ENCODE results near the gene CACNA2D2. TPM values are rescaled to one million over a fixed set of nuclear protein-coding genes. Genes with fewer than 3 reads are reported as not detected.

CACNA2D2 gene
- polyA plus RNA-seq, 1 of the 3 experiments (the other 2 are of a cell fraction) = 1.1 TPM

- POLR2A ChIA-PET = interaction anchor here (1.3 to 1.7 kb wide), 2 partner anchors 19 to 199 kb away, joined by 5 to 6 read pairs; partner anchors contain the start of genes CYB561D2, HEMK1 and NPRL2
- Histone ChIP-seq H4K20me1 (ENCODE audit: insufficient read depth) (no peaks in the 10 kb centered on the region), H3K36me3 (replicated peaks in 1 of 2; ENCODE audit: control insufficient read depth in 1 of 2, insufficient read depth in 2 of 2, low read length in 1 of 2) (no peaks in the 10 kb centered on the region), H3K4me3 (ENCODE audit: low read depth in 2 of 2, low read length in 1 of 2) (no peak overlapping the region; a peak in 1 of 4 replicates), H3K4me1 (ENCODE audit: control insufficient read depth in 1 of 2, insufficient read depth in 2 of 2, low read depth in 1 of 2, low read length in 1 of 2) (peaks cover 0 to 45% of the 10 kb centered on the region in 2 experiments; a peak in 1 of 4 replicates), H3K9ac (no peak overlapping the region), H3K27ac (ENCODE audit: low read depth in 2 of 2, low read length in 1 of 2) (peak overlapping the region in 1 of 2 experiments; percentile 63; a peak in 2 of 4 replicates), H3F3A (replicated peaks; ENCODE audit: insufficient read depth) (no peaks in the 10 kb centered on the region), H2AFZ (ENCODE audit: low read depth) (no peak overlapping the region), H3K9me3 (no peaks in the 10 kb centered on the region), H3K79me2 (ENCODE audit: insufficient read depth) (no peaks in the 10 kb centered on the region), H3K9me2 (no peaks in the 10 kb centered on the region), H3K4me2 (no peak overlapping the region), H3K27me3 (ENCODE audit: insufficient read depth) (no peaks in the 10 kb centered on the region)
- TF ChIP-seq FOXJ3 (CRISPR knock-in tag; IDR thresholded peaks at IDR 0.05) = no peak
- TF ChIP-seq REST (IDR thresholded peaks at IDR 0.05; ENCODE audit: low read depth, low read length) = no peak
- no peak for TF ChIP-seq RCOR1 (IDR thresholded peaks at IDR 0.05; ENCODE audit: low read length)
- TF ChIP-seq IRF3 (IDR thresholded peaks at IDR 0.05; ENCODE audit: low read depth, low read length) = no peak
- TF ChIP-seq SMC3 (IDR thresholded peaks at IDR 0.05; ENCODE audit: low read depth, low read length) = peak; percentile 73
- peak; percentile 80 for TF ChIP-seq RAD21 (IDR thresholded peaks at IDR 0.05; ENCODE audit: low read length)
- TF ChIP-seq CHD2 (IDR thresholded peaks at IDR 0.05; ENCODE audit: low read length, partially characterized antibody) = no peak
- no peak for TF ChIP-seq RFX5 (IDR thresholded peaks at IDR 0.05; ENCODE audit: low read length)
- TF ChIP-seq JUND (IDR thresholded peaks at IDR 0.05) = no peak
- TF ChIP-seq TCF12 (IDR thresholded peaks at IDR 0.05) = no peak
- TF ChIP-seq YY1 (IDR thresholded peaks at IDR 0.05; ENCODE audit: low read depth) = no peak
- TF ChIP-seq USF1 (IDR thresholded peaks at IDR 0.05; ENCODE audit: borderline replicate concordance, low read depth) = no peak
- no peak for TF ChIP-seq TEAD4 (IDR thresholded peaks at IDR 0.05; ENCODE audit: borderline replicate concordance, insufficient read depth)
- TF ChIP-seq GATA2 (CRISPR knock-in tag; IDR thresholded peaks at IDR 0.05) = no peak
- no peak; the same call in 1 of the 2 replicates for TF ChIP-seq MXI1 (IDR thresholded peaks at IDR 0.05; ENCODE audit: low read depth, low read length)
- peak; percentile 64 for TF ChIP-seq CTCF (IDR thresholded peaks at IDR 0.05)
- no peak for TF ChIP-seq NFIC (IDR thresholded peaks at IDR 0.05; ENCODE audit: borderline replicate concordance)
- TF ChIP-seq PBX3 (IDR thresholded peaks at IDR 0.05) = no peak
- TF ChIP-seq EP300 (IDR thresholded peaks at IDR 0.05; ENCODE audit: borderline replicate concordance in 1 of 2, low read depth in 1 of 2, low read length in 1 of 2) = 0 out of 4 replicates have a peak, but pooled peaks of 1 of the 2 experiments have one; percentile 7
- TF ChIP-seq TAF1 (IDR thresholded peaks at IDR 0.05; ENCODE audit: borderline replicate concordance, low read depth, low read length) = no peak
- no peak for TF ChIP-seq FOSL2 (IDR thresholded peaks at IDR 0.05; ENCODE audit: borderline replicate concordance, low read depth)
- DNase-seq = peak; percentile 86
- 0% methylated on average over 2 of the region's 13 CpGs for WGBS (ENCODE audit: low lambda C conversion rate)
- CTCF ChIA-PET = interaction anchor here (0.6 to 22.6 kb wide), 48 partner anchors 7 to 275 kb away, joined by 3 to 499 read pairs (median 4); partner anchors contain the start of genes C3orf18, CACNA2D2, CISH and CYB561D2
Observed at GRCh38 chr3:50550079-50550736, 46.8 kb upstream of the CACNA2D2 start.

Measured in SK-N-SH (cell line).